ENCODE results near the gene TAB3. TPM values are rescaled to one million over a fixed set of nuclear protein-coding genes. Genes with fewer than 3 reads are reported as not detected.

The TAB3 gene
- total and polyA plus RNA-seq, 2 of the 4 experiments (the other 2 are of a cell fraction) = 4.7 to 6.4 TPM

- dilution Hi-C loops (cut with HindIII; ENCODE audit: low sequenced_read_pairs, unreplicated experiment) (no loop called here), intact Hi-C loops (cut with micrococcal nuclease) (no loop called here), in situ Hi-C loops (cut with MboI; ENCODE audit: low sequenced_read_pairs) (no loop called here)
- Histone ChIP-seq H3K4me3 (ENCODE audit: insufficient read depth, low read depth, low read length) (no peak overlapping the region), H2AFZ (replicated peaks; ENCODE audit: low read length, poor library complexity) (no peak overlapping the region), H2BK15ac (ENCODE audit: low read depth, low read length) (no peak overlapping the region), H3K9me3 (ENCODE audit: control insufficient read depth, insufficient read depth, low read length) (no peaks in the 10 kb centered on the region), H3K4me1 (ENCODE audit: control insufficient read depth, insufficient read depth, low read length) (no peaks in the 10 kb centered on the region), H4K5ac (ENCODE audit: low read depth, low read length) (no peak overlapping the region), H3K14ac (replicated peaks; ENCODE audit: low read depth, low read length) (no peak overlapping the region), H4K20me1 (ENCODE audit: insufficient read depth, low read length) (no peaks in the 10 kb centered on the region), H2AK9ac (replicated peaks; ENCODE audit: low read depth, low read length, poor library complexity) (no peak overlapping the region), H3K27me3 (ENCODE audit: control insufficient read depth, insufficient read depth, low read length) (no peaks in the 10 kb centered on the region), H3K18ac (ENCODE audit: low read depth, low read length) (no peak overlapping the region), H3K4me2 (ENCODE audit: low read depth, low read length) (no peak overlapping the region), H3K23ac (ENCODE audit: low read depth, low read length) (no peak overlapping the region), H3K79me1 (ENCODE audit: low read depth in 1 of 2, low read length in 2 of 2) (peaks cover 2 to 11% of the 10 kb centered on the region in 2 experiments; a peak in 3 of 4 replicates), H2BK20ac (ENCODE audit: low read depth, low read length) (no peak overlapping the region), H3K4ac (ENCODE audit: low read depth, low read length) (no peak overlapping the region), H3K9ac (ENCODE audit: low read depth, low read length) (no peak overlapping the region), H3K9me1 (ENCODE audit: insufficient read depth, low read length) (0 out of 2 replicates have a peak, but pooled peaks cover 3% of the 10 kb centered on the region), H4K8ac (ENCODE audit: low read depth in 2 of 2, low read length in 2 of 2) (no peak overlapping the region), H2BK5ac (ENCODE audit: low read depth, low read length, poor library complexity, severe bottlenecking) (no peak overlapping the region), H3K56ac (ENCODE audit: extremely low read depth, insufficient read depth, low read length) (no peak overlapping the region), H3K27ac (ENCODE audit: insufficient read depth, low read length) (no peak overlapping the region), H2AK5ac (ENCODE audit: low read depth, low read length) (no peak overlapping the region), H2BK120ac (ENCODE audit: low read depth, low read length) (no peak overlapping the region), H4K91ac (ENCODE audit: insufficient read depth, low read depth, low read length) (no peak overlapping the region), H3K36me3 (ENCODE audit: control insufficient read depth, insufficient read depth, low read length) (no peaks in the 10 kb centered on the region)
- POLR2A ChIA-PET (ENCODE audit: unreplicated experiment) = interaction anchor here (0.5 kb wide), 1 partner anchor 291 kb away, joined by 5 read pairs; no protein-coding TSS in a partner anchor
- no TSS peak for BruUV-seq (replicated peaks)
- WGBS, 2 experiments (ENCODE audit: extremely low coverage in 2 of 2, insufficient read length in 1 of 2) = no CpG with 5 or more reads among the region's 5 CpGs
- DNase-seq = no peak
- no peak for ATAC-seq (ENCODE audit: low read depth)
- CTCF ChIA-PET = interaction anchor here (0.5 kb wide), 1 partner anchor 15 kb away, joined by 3 read pairs; no protein-coding TSS in a partner anchor
- peak; percentile 86 for TF ChIP-seq MAFK (IDR thresholded peaks at IDR 0.05; ENCODE audit: low read depth, low read length)
- TF ChIP-seq CEBPB (IDR thresholded peaks at IDR 0.05; ENCODE audit: low read depth, low read length) = no peak
Observed at GRCh38 chrX:30887288-30887687, 1.8 kb downstream of the TAB3 start.

All from IMR-90 (cell line).